Measurements from ENCODE around the gene ZNRF2. TPM values are rescaled to one million over a fixed set of nuclear protein-coding genes. Genes with fewer than 3 reads are reported as not detected.
A peak's percentile ranks its signal among the peaks of the same experiment; 100 is the strongest.

The ZNRF2 gene
- total and polyA plus RNA-seq, 10 of the 15 experiments (the other 5 are each of a cell fraction or from before 2014, with no cell fraction given): 1.2 to 20.4 (median 9.5) TPM

DNA sequence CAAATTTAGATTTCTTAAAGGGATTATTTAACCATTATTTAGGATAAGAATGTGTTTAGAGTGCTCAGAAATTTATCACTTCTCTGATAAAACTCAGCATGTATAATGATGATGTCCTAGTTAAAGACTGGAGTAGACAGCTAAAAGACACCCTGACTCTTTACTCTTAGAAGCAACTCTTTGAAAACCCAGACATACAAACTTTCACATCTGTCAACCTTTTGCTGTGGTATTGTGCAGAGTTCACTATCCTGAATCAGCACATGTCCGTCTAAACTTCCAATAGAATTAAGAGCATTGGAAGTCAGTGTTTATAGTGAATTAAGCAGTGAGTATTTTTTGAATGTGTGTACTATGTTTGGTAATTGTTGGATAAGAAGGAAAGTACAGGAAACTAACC is 24.9 kb downstream of the ZNRF2 start:
- peaks cover 35% of the 10 kb centered on the region for H3K4me1 ChIP-seq (ENCODE audit: control insufficient read depth, insufficient read depth, low read length)
- ChIA-PET POLR2A (interaction anchor here (1.4 kb wide), 1 partner anchor 12 kb away, joined by 3 read pairs; no protein-coding TSS in a partner anchor), RAD21 (ENCODE audit: unreplicated experiment) (interaction anchor here (1.5 to 1.6 kb wide), 2 partner anchors 13 to 33 kb away, joined by 4 to 5 read pairs; no protein-coding TSS in a partner anchor), CTCF (interaction anchor here (1.2 to 3.4 kb wide), 3 partner anchors 8 to 16 kb away, joined by 3 to 12 read pairs (median 4); no protein-coding TSS in a partner anchor), SMC1A (ENCODE audit: uncharacterized antibody, unreplicated experiment) (interaction anchor here (0.6 to 4.6 kb wide), 7 partner anchors 8 to 384 kb away, joined by 3 to 30 read pairs (median 4); no protein-coding TSS in a partner anchor)
- DNase-seq (ENCODE audit: low read depth, low spot score) (no peak), ATAC-seq (peak; percentile 58), FAIRE-seq (no peak)
- peak overlapping the region; percentile 72; the same call in 1 of the 2 replicates for H3K4me2 ChIP-seq (ENCODE audit: control insufficient read depth, insufficient read depth)
- intact Hi-C loops (cut with micrococcal nuclease; ENCODE audit: unreplicated experiment) (no loop called here), in situ Hi-C loops (cut with MboI) (no loop called here)
- no peaks in the 10 kb centered on the region for H3K36me3 ChIP-seq (ENCODE audit: control insufficient read depth in 2 of 2, insufficient read depth in 2 of 2, low read length in 1 of 2)
- H3K79me2 ChIP-seq (ENCODE audit: control insufficient read depth, insufficient read depth, low read length): peaks cover 55% of the 10 kb centered on the region
- TF ChIP-seq NR2F1 (conservative IDR thresholded peaks at IDR 0.05): no peak
- no peak for TF ChIP-seq SRF (IDR thresholded peaks at IDR 0.05; ENCODE audit: low read depth in 2 of 2, low read length in 2 of 2)
- TF ChIP-seq SREBF2 (IDR thresholded peaks at IDR 0.05; ENCODE audit: low read length): no peak
- H3K4me3 ChIP-seq: no peak overlapping the region
- no peaks in the 10 kb centered on the region for H4K20me1 ChIP-seq (ENCODE audit: control insufficient read depth, insufficient read depth)
- H3K9ac ChIP-seq (ENCODE audit: control insufficient read depth, insufficient read depth, low read length): no peak overlapping the region
- H3K27me3 ChIP-seq (replicated peaks in 1 of 2; ENCODE audit: control insufficient read depth in 2 of 2, insufficient read depth in 2 of 2, low read length in 1 of 2): no peaks in the 10 kb centered on the region
- no TSS peak for BruUV-seq (replicated peaks)
- 57% methylated on average over 1 of the region's 1 CpG for WGBS (ENCODE audit: insufficient coverage, insufficient replicate concordance, low lambda C conversion rate, missing lambda C conversion rate)
- no peak overlapping the region for H3K27ac ChIP-seq (ENCODE audit: control insufficient read depth, insufficient read depth)
- H2AFZ ChIP-seq (ENCODE audit: control insufficient read depth, low read depth, low read length): no peak overlapping the region
- H3K9me3 ChIP-seq (replicated peaks; ENCODE audit: control insufficient read depth, insufficient read depth, low read length): no peaks in the 10 kb centered on the region; the same call in 1 of the 3 replicates

DNA sequence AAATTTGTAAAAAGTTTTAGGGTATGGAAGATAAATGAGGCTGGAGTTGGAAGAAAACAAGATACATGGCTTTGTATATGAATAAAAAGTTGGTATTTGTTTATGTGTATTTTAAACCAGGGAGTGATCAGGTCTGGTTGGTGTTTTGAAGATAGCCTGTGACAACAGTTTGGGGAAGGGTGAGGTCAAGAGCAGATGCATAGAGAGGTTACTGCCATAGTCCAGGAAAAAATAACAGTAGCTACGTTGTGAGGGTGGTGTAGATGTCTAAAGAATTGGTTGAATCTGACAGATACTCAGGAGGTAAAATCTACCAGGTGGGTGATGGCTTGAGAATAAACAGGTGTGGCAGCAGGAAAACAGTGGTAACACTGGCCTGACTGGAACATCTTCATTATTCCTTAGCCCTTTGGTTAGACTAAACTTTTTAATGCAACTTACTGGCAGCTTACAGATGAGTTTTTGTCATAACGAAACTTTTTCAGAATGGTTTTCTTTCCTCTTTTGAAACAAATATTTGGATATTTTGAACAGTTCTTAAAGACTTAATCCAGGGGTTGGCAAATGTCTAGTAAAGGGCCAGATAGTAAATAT is 25.5 kb downstream of the ZNRF2 start:
- no peak overlapping the region for H3K27ac ChIP-seq (ENCODE audit: control insufficient read depth, insufficient read depth)
- H3K4me3 ChIP-seq: 0 out of 2 replicates have a peak overlapping the region, but pooled peaks have one; percentile 24
- ATAC-seq (peak; percentile 67), DNase-seq (ENCODE audit: low read depth, low spot score) (no peak), FAIRE-seq (peak; percentile 74)
- ChIA-PET SMC1A (ENCODE audit: uncharacterized antibody, unreplicated experiment) (interaction anchor here (0.6 to 4.6 kb wide), 3 partner anchors 9 to 20 kb away, joined by 3 to 30 read pairs (median 8); no protein-coding TSS in a partner anchor), CTCF (interaction anchor here (0.8 to 3.4 kb wide), 3 partner anchors 9 to 16 kb away, joined by 3 to 12 read pairs (median 3); no protein-coding TSS in a partner anchor), RAD21 (ENCODE audit: unreplicated experiment) (interaction anchor here (1.5 kb wide), 1 partner anchor 13 kb away, joined by 5 read pairs; no protein-coding TSS in a partner anchor), POLR2A (no interaction called here)
- H3K4me1 ChIP-seq (ENCODE audit: control insufficient read depth, insufficient read depth, low read length): peaks cover 31% of the 10 kb centered on the region
- no peaks in the 10 kb centered on the region; the same call in 1 of the 3 replicates for H3K9me3 ChIP-seq (replicated peaks; ENCODE audit: control insufficient read depth, insufficient read depth, low read length)
- peak overlapping the region; percentile 72 for H3K4me2 ChIP-seq (ENCODE audit: control insufficient read depth, insufficient read depth)
- no TSS peak for BruUV-seq (replicated peaks)
- H3K79me2 ChIP-seq (ENCODE audit: control insufficient read depth, insufficient read depth, low read length): peaks cover 49% of the 10 kb centered on the region
- no peaks in the 10 kb centered on the region for H3K36me3 ChIP-seq (ENCODE audit: control insufficient read depth in 2 of 2, insufficient read depth in 2 of 2, low read length in 1 of 2)
- 0% methylated on average over 2 of the region's 2 CpGs for WGBS (ENCODE audit: insufficient coverage, insufficient replicate concordance, low lambda C conversion rate, missing lambda C conversion rate)
- H2AFZ ChIP-seq (ENCODE audit: control insufficient read depth, low read depth, low read length): no peak overlapping the region; the same call in 1 of the 2 replicates
- H4K20me1 ChIP-seq (ENCODE audit: control insufficient read depth, insufficient read depth): no peaks in the 10 kb centered on the region
- intact Hi-C loops (cut with micrococcal nuclease; ENCODE audit: unreplicated experiment): no loop called here
- no peaks in the 10 kb centered on the region for H3K27me3 ChIP-seq (replicated peaks in 1 of 2; ENCODE audit: control insufficient read depth in 2 of 2, insufficient read depth in 2 of 2, low read length in 1 of 2)
- in situ Hi-C loops (cut with MboI): no loop called here
- no peak overlapping the region for H3K9ac ChIP-seq (ENCODE audit: control insufficient read depth, insufficient read depth, low read length)
- TF ChIP-seq DPF2 (IDR thresholded peaks at IDR 0.05): 0 out of 2 replicates have a peak, but pooled peaks have one; percentile 19
- TF ChIP-seq TCF3 (IDR thresholded peaks at IDR 0.05; ENCODE audit: borderline replicate concordance, insufficient read depth, low read depth, low read length): no peak
- no peak for TF ChIP-seq RELA (IDR thresholded peaks at IDR 0.05; ENCODE audit: borderline replicate concordance, partially characterized antibody)
- TF ChIP-seq JUNB (IDR thresholded peaks at IDR 0.05): peak; percentile 63
- TF ChIP-seq IKZF1 (conservative IDR thresholded peaks at IDR 0.05): peak; percentile 29
- no peak for TF ChIP-seq PAX8 (IDR thresholded peaks at IDR 0.05)
- TF ChIP-seq NFIC (IDR thresholded peaks at IDR 0.05; ENCODE audit: low read depth, low read length): peak; percentile 68; the same call in 1 of the 2 replicates
- TF ChIP-seq, protein P1, sequence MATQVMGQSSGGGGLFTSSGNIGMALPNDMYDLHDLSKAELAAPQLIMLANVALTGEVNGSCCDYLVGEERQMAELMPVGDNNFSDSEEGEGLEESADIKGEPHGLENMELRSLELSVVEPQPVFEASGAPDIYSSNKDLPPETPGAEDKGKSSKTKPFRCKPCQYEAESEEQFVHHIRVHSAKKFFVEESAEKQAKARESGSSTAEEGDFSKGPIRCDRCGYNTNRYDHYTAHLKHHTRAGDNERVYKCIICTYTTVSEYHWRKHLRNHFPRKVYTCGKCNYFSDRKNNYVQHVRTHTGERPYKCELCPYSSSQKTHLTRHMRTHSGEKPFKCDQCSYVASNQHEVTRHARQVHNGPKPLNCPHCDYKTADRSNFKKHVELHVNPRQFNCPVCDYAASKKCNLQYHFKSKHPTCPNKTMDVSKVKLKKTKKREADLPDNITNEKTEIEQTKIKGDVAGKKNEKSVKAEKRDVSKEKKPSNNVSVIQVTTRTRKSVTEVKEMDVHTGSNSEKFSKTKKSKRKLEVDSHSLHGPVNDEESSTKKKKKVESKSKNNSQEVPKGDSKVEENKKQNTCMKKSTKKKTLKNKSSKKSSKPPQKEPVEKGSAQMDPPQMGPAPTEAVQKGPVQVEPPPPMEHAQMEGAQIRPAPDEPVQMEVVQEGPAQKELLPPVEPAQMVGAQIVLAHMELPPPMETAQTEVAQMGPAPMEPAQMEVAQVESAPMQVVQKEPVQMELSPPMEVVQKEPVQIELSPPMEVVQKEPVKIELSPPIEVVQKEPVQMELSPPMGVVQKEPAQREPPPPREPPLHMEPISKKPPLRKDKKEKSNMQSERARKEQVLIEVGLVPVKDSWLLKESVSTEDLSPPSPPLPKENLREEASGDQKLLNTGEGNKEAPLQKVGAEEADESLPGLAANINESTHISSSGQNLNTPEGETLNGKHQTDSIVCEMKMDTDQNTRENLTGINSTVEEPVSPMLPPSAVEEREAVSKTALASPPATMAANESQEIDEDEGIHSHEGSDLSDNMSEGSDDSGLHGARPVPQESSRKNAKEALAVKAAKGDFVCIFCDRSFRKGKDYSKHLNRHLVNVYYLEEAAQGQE (IDR thresholded peaks at IDR 0.05; ENCODE audit: low read depth, low read length): no peak
- TF ChIP-seq SP1 (IDR thresholded peaks at IDR 0.05; ENCODE audit: low read depth, low read length): no peak
- no peak for TF ChIP-seq EP300 (IDR thresholded peaks at IDR 0.05; ENCODE audit: borderline replicate concordance in 1 of 2, control insufficient read depth in 1 of 2, low read depth in 2 of 2, low read length in 2 of 2)
- TF ChIP-seq NR2F1 (conservative IDR thresholded peaks at IDR 0.05): 0 out of 2 replicates have a peak, but pooled peaks have one; percentile 18

Measured in GM12878 (cell line).